Dedifferentiated amniotic fluid mesenchymal stem cell (primary cell): ENCODE measurements around the gene TMEM176B.
"Not testable (repeated sequence)": the region's sequence is repeated elsewhere in the genome, so short reads cannot be mapped to it uniquely, and the experiment has no call there.

Source experiments
- DNase-seq: peaks from one replicate; pipeline ENCODE4 v3.0.0-alpha.2; 2016; ENCODE audit errors: extremely low spot score

The TMEM176B gene

GRCh38 chr7:150823043-150823442 is 22.9 kb upstream of the TMEM176B start:
- no peak for DNase-seq

DNA sequence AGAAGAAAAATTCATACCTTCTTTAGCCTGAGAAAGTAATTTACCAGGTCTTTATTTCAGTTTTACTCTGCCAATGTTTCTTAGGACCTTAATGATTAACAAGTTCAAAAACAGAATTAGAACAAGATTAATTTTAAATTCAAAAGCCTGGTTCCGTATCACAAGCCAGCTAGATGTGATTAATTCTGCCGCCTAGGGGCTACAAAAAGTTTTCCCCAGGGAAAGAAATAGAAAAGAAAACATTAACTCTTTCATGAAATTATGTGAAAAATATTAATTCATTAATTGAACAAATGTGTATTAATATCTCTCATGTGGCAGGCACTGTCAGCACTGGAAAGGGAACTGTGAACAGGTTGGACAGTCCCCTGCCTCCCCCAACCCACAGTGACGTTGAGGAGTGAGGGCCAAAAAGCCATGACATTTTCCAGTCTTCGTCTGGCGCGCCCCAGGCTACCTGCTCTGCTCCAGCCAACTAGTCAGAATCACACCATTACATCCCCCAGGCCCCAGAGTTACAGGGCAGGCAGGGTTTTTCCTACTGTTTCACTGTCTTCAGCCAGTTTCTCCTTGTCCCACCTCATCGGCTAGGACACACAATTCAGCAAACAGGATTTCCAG is 20.5 kb upstream of the TMEM176B start:
- no peak for DNase-seq

DNA sequence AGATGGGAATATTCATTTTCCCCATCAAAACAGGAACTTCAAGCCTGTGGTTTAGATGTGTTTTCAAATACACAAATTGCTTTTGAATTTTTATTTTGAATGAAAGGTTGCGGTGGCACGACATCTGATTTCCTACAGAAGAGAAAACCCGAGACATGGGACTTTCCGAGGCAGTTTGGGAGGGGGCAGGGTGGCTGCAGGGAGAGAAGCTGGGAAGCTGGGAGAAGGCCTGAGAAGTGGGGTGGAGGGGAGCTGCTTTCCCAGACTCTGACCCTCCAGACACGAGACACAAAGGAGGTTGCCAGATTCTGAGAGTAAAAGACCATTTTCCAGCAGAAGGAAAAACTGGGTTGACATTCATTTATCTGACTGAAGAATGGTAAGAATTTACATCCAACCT is 20.0 kb upstream of the TMEM176B start:
- no peak for DNase-seq

DNA sequence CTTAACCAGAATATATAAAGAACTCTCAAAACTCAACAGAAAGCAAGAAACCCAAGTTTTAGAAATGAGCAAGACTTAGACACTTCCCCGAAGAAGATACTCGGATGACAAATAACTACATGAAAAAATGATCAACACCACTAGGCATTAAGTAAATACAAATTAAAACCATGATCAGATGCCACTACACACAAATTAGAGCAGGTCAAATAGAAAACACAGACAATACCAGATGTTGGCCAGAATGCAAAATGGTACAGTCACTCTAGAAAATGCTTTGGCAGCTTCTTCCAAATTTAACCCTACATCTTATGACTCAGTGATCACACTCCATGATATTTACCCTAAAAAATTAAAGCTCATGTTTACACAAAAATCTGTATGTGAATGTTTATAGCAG is 18.8 kb upstream of the TMEM176B start:
- no peak for DNase-seq

GRCh38 chr7:150814328-150815001 is 14.3 kb upstream of the TMEM176B start:
- DNase-seq: no peak

- not testable (repeated sequence) for DNase-seq
These were observed 7.7 kb upstream of the TMEM176B start for GRCh38 chr7:150807616-150808438.

GRCh38 chr7:150806863-150807262 is 6.7 kb upstream of the TMEM176B start:
- no peak for DNase-seq

- DNase-seq: no peak
These were observed 6.3 kb upstream of the TMEM176B start for GRCh38 chr7:150806454-150806853.

- DNase-seq: no peak
These were observed 5.7 kb upstream of the TMEM176B start for GRCh38 chr7:150805864-150806263.

DNA sequence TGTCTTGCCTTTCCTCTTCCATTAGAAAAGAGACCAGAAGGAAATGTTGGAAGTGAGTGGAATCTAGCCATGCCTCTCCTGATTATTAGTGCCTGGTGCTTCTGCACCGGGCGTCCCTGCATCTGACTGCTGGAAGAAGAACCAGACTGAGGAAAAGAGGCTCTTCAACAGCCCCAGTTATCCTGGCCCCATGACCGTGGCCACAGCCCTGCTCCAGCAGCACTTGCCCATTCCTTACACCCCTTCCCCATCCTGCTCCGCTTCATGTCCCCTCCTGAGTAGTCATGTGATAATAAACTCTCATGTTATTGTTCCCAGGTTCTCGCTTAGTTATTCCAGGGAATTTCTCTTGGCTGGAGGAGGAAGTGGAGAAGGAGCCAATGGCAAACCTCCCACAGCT is 4.6 kb upstream of the TMEM176B start:
- no peak for DNase-seq

GRCh38 chr7:150803161-150803860 is 3.1 kb upstream of the TMEM176B start:
- no peak for DNase-seq

DNA sequence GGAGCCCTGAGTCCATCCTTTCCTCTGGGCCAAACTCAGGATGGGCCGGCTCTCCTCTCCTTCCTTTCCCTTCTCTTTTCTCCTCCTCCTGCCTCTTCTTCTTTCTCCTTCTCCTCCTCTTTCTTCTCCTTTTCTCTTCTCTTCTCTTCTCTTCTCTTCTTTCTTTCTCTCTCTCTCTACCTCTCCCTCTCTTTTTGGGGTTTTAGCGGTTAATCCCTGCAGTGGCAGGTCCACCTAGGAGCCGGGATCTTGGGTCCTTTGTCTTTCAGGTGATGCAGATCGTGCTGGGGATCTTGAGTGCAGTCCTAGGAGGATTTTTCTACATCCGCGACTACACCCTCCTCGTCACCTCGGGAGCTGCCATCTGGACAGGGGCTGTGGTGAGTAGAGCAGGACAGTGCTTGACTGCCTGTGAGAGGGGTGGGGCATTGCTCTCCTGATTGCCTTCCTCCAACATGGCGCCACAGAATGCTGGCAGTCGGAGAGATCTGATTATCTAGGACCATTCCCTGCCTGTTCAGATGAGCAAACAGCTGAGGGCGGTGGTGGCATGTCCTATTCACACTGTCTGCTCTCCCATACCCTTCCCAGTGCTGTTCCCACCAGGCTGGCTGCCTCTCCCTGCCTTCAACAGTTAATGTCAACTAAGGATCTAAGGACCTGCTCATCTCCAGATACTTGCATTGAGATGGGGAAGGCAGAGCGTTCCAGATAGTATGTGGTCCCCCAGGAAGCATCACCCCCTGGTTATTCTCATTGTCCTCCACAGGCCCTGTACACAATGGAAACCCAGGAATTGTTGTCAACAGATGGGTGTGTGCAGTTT is 2.0 kb upstream of the TMEM176B start:
- no peak for DNase-seq

DNA sequence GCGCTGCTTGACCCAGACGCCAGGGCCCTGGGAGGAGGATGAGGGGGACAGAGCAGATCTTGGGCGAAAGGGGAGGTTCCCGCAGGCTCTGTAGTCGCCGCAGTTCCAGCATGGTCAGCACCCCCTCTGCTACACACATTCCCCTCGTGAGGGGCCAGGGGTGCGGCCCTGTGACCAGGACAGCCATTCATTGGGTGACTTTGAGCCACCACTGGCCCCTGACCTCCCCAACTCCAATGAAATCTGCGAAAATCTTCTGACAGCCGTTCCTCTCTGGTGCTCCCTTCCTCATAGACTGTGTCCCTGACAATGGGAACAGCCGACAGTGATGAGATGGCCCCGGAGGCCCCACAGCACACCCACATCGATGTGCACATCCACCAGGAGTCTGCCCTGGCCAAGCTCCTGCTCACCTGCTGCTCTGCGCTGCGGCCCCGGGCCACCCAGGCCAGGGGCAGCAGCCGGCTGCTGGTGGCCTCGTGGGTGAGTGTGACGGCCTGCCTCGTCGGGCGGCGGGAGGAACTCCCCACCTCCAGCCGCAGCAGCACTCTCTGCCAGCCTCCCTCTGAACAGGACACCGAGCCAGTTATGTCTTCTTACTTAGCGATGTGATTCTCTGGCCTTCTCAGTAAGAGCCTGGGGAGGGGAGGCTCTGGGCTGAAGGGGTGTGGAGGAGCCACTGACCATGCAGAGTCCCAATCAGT is 1.2 kb upstream of the TMEM176B start:
- no peak for DNase-seq

DNA sequence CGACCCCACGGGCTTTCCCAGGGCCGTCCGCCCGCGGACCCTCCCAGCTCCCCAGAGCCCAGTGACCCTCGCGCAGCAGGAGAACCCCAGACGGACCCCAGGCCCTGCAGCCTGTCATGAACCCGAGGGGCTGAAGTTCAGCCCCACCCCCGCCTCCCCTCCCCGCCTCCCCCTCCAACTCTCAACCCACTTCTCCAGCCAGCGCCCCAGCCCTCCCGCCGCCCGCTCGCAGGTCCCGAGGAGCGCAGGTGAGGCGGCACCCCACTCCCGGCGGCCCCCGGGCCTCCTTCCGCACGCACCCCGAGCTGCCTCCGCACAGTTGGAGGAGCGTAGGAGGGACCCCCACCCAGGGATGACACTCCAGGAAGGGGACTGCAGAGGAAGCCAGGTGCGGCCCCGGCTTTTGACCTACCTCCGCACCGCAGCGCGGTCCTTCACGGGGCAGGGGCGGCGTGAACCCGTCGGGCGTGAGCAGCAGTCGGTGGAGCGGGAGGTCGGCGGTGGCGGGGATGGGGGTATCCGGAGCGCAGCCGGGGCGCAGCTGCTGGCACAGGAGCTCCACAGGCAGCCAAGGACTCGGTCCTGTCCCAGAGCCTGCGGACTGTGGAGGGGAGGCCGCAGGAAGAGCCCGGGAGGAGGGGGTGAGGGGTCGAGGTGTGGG is 547 bp upstream of the TMEM176B start, which contains the start of gene TMEM176A:
TMEM176A (plus strand) TSS at position 189 of the 661 bp plus-strand sequence. CDS start 782 bp downstream, outside the sequence.
- no peak for DNase-seq

GRCh38 chr7:150799156-150799555 is 1.0 kb downstream of the TMEM176B start:
- DNase-seq: no peak

GRCh38 chr7:150797661-150798060 is 2.5 kb downstream of the TMEM176B start:
- DNase-seq: no peak

DNA sequence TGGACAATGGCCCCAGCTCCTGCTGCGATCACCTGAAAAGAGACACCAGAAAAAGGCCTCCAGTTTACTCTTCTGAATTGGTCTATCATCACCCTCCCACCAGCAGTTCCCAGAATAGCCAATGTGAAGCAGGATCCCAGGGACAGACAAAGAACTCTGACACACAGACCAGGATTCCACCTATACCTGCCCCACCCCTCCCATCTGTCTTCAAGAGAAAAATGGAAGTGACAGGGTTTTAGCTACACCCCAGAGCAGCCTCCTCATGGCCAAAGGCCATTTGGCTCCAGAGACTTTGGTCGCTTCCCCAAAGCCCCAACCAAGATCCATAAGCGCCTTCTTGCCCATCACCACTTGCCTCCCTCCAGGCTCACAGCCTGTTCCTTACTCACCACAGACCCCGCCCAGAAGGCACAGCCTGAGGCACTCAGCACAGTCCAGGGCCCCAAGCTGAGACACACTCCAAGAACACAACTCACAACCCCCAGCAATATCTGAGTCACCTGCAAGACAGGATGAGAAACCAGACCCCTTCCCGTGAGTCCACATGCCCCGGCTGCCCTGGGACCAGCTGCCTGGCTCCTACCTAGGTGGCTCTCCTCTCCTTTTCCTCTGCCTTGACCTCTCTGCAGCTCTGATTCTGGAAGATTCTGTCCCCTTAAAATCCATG is 6.5 kb downstream of the TMEM176B start:
- no peak for DNase-seq

DNA sequence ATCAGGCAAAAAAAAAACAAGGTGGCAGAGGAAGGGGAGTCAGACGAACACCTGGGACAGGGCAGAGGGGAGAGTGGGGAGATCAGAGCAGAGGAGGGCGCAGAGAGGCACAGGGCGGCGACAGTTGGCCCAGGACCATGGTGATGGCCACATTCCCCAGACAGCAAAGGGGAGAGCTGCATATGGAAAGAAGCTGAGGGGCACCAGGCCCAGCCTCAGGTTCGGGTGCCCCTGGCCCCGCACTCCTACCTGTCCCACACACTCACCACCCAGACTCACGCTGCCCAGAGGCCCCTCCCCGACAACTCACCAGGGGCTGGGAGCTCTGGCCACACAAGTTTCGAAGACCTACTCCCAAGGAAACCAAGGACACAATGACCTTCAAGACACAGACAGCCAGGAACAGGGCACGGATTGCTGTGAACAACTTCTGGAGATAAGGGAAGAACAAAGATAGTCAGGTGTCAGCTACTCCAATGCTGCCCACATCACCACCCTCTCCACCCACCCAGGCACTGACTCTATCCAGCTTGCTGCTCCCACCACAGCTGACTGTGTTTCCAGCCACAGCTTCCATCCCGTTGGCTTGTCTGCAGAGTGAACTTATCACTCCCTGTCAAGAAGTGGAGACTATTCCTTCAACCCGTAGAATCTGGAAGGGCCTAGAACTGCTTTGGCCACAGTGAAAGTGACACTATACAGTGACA is 8.3 kb downstream of the TMEM176B start:
- DNase-seq: no peak

DNA sequence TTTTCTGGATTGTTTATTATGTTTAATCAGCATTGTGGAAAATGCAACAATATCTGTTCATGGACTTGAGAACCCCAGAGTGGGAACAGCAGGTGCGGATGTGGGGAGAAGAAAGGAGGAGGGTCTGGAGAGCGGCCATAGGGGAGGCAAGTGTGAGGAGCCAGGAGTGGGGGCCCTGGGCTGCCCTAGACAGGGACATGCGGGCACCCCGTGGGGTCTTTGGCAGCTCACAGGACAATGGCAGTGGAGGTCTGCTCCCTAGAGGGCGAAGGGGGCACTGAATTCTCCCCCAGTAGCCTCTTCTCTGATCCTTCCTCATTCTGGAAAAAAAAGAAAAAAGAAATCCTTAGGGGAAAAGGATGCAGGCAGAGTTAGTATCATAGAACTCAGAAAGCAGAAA is 8.9 kb downstream of the TMEM176B start:
- no peak for DNase-seq
